Astrocyte of the spinal cord (primary cell): ENCODE measurements around the gene EPHB2.

ENCODE experiments used
- DNase-seq: peaks from one replicate; pipeline ENCODE4 v3.0.0; 2011; ENCODE audit warnings: low read depth, low spot score
- H3K4me3 ChIP-seq: 2 replicates; pipeline ENCODE4 v1.5.1; 2011; ENCODE audit warnings: low read depth, mild to moderate bottlenecking, low read length, moderate library complexity
- in situ Hi-C: cut with HindIII; loops from 2 replicates; pipeline ENCODE4 v1.10.0; 2017; ENCODE audit warnings: low sequenced_read_pairs
- TF ChIP-seq, protein P1 (sequence below): IDR thresholded peaks from 2 replicates; pipeline ENCODE4 v1.5.1; 2012; ENCODE audit warnings: low read depth, mild to moderate bottlenecking, low read length, inconsistent platforms

EPHB2 gene

GRCh38 chr1:22772014-22772413 lies 61.4 kb downstream of the EPHB2 start:
- in situ Hi-C loops, result no loop called here
- TF ChIP-seq, protein P1, sequence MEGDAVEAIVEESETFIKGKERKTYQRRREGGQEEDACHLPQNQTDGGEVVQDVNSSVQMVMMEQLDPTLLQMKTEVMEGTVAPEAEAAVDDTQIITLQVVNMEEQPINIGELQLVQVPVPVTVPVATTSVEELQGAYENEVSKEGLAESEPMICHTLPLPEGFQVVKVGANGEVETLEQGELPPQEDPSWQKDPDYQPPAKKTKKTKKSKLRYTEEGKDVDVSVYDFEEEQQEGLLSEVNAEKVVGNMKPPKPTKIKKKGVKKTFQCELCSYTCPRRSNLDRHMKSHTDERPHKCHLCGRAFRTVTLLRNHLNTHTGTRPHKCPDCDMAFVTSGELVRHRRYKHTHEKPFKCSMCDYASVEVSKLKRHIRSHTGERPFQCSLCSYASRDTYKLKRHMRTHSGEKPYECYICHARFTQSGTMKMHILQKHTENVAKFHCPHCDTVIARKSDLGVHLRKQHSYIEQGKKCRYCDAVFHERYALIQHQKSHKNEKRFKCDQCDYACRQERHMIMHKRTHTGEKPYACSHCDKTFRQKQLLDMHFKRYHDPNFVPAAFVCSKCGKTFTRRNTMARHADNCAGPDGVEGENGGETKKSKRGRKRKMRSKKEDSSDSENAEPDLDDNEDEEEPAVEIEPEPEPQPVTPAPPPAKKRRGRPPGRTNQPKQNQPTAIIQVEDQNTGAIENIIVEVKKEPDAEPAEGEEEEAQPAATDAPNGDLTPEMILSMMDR, result no peak
- no peak for DNase-seq
- H3K4me3 ChIP-seq, result no peak overlapping the region

GRCh38 chr1:22773981-22774832 lies 63.6 kb downstream of the EPHB2 start:
- DNase-seq, result peak; percentile 52
- in situ Hi-C loops, result no loop called here
- no peak overlapping the region for H3K4me3 ChIP-seq
- TF ChIP-seq, protein P1, result no peak

DNA sequence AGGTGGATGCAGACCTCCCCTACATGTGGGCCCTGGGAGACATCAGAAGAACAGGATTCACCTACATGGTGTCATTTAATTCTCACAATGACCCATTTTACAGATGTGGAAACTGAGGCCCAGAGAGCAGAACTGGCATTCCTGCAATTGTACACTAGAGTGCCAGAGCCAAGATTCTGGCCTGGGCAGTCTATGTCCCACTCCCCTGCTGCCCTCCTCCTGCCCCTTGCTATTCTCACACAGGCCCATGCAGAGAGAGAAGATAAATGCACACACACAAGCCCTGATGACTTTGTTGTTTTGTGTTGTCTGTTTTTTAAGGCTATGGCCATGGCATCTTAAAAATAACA lies 64.2 kb downstream of the EPHB2 start:
- in situ Hi-C loops, result no loop called here
- no peak for DNase-seq

DNA sequence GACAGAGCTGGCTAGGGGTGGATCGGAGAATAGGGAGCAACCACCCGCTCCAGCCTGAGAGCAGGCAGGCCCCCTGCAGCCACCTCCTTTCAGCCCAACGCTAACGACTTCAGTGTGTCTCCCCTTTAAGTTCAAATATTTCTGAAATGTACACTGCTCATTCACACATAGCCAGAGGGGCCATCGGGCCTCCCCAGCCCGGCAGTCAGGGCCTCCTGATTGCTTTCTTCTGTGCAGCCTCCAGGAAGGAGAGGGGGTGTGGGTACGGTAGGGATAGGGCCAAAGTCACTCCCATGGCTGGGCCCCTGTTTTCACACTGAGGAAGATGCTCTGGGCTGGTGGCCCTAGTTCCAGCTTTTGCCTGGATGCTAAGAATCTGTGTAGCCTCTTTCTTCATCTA lies 64.8 kb downstream of the EPHB2 start:
- H3K4me3 ChIP-seq, result no peak overlapping the region
- in situ Hi-C loops, result no loop called here
- TF ChIP-seq, protein P1, result no peak
- DNase-seq, result no peak

More for the DNA sequence above, 64.2 kb downstream of the EPHB2 start:
- H3K4me3 ChIP-seq, result no peak overlapping the region
- TF ChIP-seq, protein P1, result no peak

DNA sequence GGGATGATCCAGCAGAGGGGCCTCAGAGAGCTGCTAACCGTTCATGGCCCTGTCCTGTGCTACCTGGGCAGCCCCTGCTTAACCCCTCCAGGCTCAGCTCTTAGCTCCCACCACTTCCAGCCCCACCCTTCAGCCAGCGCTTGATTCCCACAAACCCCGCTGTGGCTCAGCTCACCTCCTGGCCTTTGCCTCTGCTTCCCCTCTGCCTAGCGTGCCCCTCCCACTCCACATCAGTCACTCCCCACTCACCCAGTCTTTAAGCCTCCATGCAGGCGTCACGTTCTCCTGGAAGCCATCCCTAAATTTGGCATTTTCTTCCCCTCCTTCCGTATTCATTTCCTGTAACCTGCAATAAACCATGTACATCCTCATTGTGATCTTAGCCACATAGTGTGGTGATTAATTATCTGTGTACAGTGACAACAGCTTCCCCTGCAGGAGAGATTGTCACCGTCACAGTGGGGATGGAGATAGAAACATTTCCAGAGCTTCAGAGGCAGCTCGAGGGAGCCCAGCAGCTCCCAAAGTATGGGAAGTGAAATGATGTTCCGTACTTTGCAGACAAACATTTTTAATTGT lies 65.5 kb downstream of the EPHB2 start:
- in situ Hi-C loops, result no loop called here
- TF ChIP-seq, protein P1, result no peak
- H3K4me3 ChIP-seq, result no peak overlapping the region
- no peak for DNase-seq

GRCh38 chr1:22777388-22778057 lies 66.9 kb downstream of the EPHB2 start:
- H3K4me3 ChIP-seq, result no peak overlapping the region
- TF ChIP-seq, protein P1, result no peak
- no peak for DNase-seq
- in situ Hi-C loops, result no loop called here
